HEK293T (cell line): ENCODE results near the gene MKI67.

Experiments
- CTCF ChIA-PET: fragments of 350-600 bp; formaldehyde crosslinking; extraction: SDS; loops from one replicate; lab custom pipeline; 2021; ENCODE audit warnings: antibody characterized with exemption, inconsistent platforms; lab: Yijun Ruan, JAX
- POLR2A ChIA-PET: fragments of 350-600 bp; formaldehyde crosslinking; extraction: SDS; loops from one replicate; lab custom pipeline; 2020; ENCODE audit warnings: antibody characterized with exemption, inconsistent platforms; lab: Yijun Ruan, JAX
- DNase-seq: peaks from one replicate; pipeline ENCODE4 v3.0.0; 2012; ENCODE audit warnings: mixed read lengths; ENCODE audit errors: extremely low spot score
- ARNT ChIP-seq: fragments of 450-650 bp; IDR thresholded peaks from 2 replicates; pipeline ENCODE4 v1.6.1; 2017; ENCODE audit warnings: mild to moderate bottlenecking
- BHLHE40 ChIP-seq: fragments of 450-650 bp; IDR thresholded peaks from 2 replicates; pipeline ENCODE4 v1.6.1; 2016; ENCODE audit warnings: mild to moderate bottlenecking, moderate library complexity, borderline replicate concordance
- CTBP1 ChIP-seq: fragments of 450-650 bp; IDR thresholded peaks from 2 replicates; pipeline ENCODE4 v1.6.1; 2016; ENCODE audit warnings: borderline replicate concordance
- ELF4 ChIP-seq: fragments of 450-650 bp; IDR thresholded peaks from 2 replicates; pipeline ENCODE4 v1.6.1; 2017; ENCODE audit warnings: antibody characterized with exemption
- FOXA1 ChIP-seq: fragments of 450-650 bp; IDR thresholded peaks from 2 replicates; pipeline ENCODE4 v1.6.1; 2016; ENCODE audit warnings: mild to moderate bottlenecking
- FOXK2 ChIP-seq: fragments of 450-650 bp; IDR thresholded peaks from 2 replicates; pipeline ENCODE4 v1.6.1; 2016; ENCODE audit warnings: mild to moderate bottlenecking
- FOXM1 ChIP-seq: fragments of 450-650 bp; IDR thresholded peaks from 2 replicates; pipeline ENCODE4 v1.6.1; 2017; ENCODE audit warnings: mild to moderate bottlenecking, borderline replicate concordance
- HDGF ChIP-seq: fragments of 450-650 bp; IDR thresholded peaks from 2 replicates; pipeline ENCODE4 v1.6.1; 2017; ENCODE audit warnings: antibody characterized with exemption, borderline replicate concordance
- L3MBTL2 ChIP-seq: fragments of 450-650 bp; conservative IDR thresholded peaks from 2 replicates; pipeline ENCODE4 v1.6.1; 2016; ENCODE audit warnings: mild to moderate bottlenecking
- LEF1 ChIP-seq: fragments of 450-650 bp; IDR thresholded peaks from 2 replicates; pipeline ENCODE4 v1.6.1; 2017; ENCODE audit warnings: mild to moderate bottlenecking, borderline replicate concordance
- NFRKB ChIP-seq: fragments of 450-650 bp; IDR thresholded peaks from 2 replicates; pipeline ENCODE4 v1.6.1; 2016; ENCODE audit warnings: mild to moderate bottlenecking, moderate library complexity
- PKNOX1 ChIP-seq: fragments of 450-650 bp; IDR thresholded peaks from 2 replicates; pipeline ENCODE4 v1.6.1; 2016
- SP1 ChIP-seq: fragments of 450-650 bp; IDR thresholded peaks from 2 replicates; pipeline ENCODE4 v1.6.1; 2017
- SUZ12 ChIP-seq: fragments of 450-650 bp; IDR thresholded peaks from 2 replicates; pipeline ENCODE4 v1.6.1; 2016; ENCODE audit warnings: mild to moderate bottlenecking
- TARDBP ChIP-seq: fragments of 450-650 bp; IDR thresholded peaks from 2 replicates; pipeline ENCODE4 v1.6.1; 2016
- ZNF384 ChIP-seq: fragments of 450-650 bp; IDR thresholded peaks from 2 replicates; pipeline ENCODE4 v1.6.1; 2016

Gene MKI67

GRCh38 chr10:128081720-128082119 lies 44.5 kb downstream of the MKI67 start:
- ChIA-PET CTCF (no interaction called here), POLR2A (no interaction called here)
- TF ChIP-seq L3MBTL2 (no peak), NFRKB (no peak), ELF4 (no peak), SP1 (no peak), FOXK2 (no peak), LEF1 (no peak), FOXM1 (no peak), SUZ12 (no peak), FOXA1 (no peak), ZNF384 (no peak)
- DNase-seq = no peak

- ChIA-PET POLR2A (no interaction called here), CTCF (no interaction called here)
- TF ChIP-seq ARNT (no peak), ELF4 (no peak), HDGF (no peak), BHLHE40 (no peak), L3MBTL2 (no peak), PKNOX1 (no peak), ZNF384 (no peak)
- no peak for DNase-seq
These were observed 45.0 kb downstream of the MKI67 start for GRCh38 chr10:128081222-128081621.

GRCh38 chr10:128080641-128081040 lies 45.6 kb downstream of the MKI67 start:
- ChIA-PET CTCF (no interaction called here), POLR2A (no interaction called here)
- no peak for DNase-seq

GRCh38 chr10:128080231-128080630 lies 46.0 kb downstream of the MKI67 start:
- CTCF ChIA-PET = no interaction called here
- no peak for DNase-seq
- POLR2A ChIA-PET = no interaction called here
- TF ChIP-seq SUZ12 (no peak), TARDBP (no peak), HDGF (no peak), CTBP1 (no peak)

More at GRCh38 chr10:128080641-128081040, 45.6 kb downstream of the MKI67 start:
- no peak for TF ChIP-seq CTBP1
- no peak for TF ChIP-seq SUZ12
- no peak for TF ChIP-seq ELF4
- TF ChIP-seq FOXM1 = no peak
- no peak for TF ChIP-seq LEF1
- no peak for TF ChIP-seq NFRKB

GRCh38 chr10:128078136-128078969 lies 47.9 kb downstream of the MKI67 start:
- TF ChIP-seq FOXK2 = no peak
- TF ChIP-seq FOXM1 = no peak
- no peak for TF ChIP-seq SP1
- no peak for TF ChIP-seq BHLHE40
- TF ChIP-seq ELF4 = no peak
- no peak for TF ChIP-seq CTBP1
- TF ChIP-seq NFRKB = no peak
- CTCF ChIA-PET = interaction anchor here (0.6 to 0.8 kb wide), 5 partner anchors 16 to 133 kb away, joined by 3 to 5 read pairs (median 3); partner anchors contain the start of gene MKI67
- POLR2A ChIA-PET = no interaction called here
- peak; percentile 80 for DNase-seq

- DNase-seq = no peak
- ChIA-PET CTCF (no interaction called here), POLR2A (no interaction called here)
- TF ChIP-seq HDGF = no peak
- TF ChIP-seq CTBP1 = no peak
- TF ChIP-seq ZNF384 = no peak
- no peak for TF ChIP-seq BHLHE40
- TF ChIP-seq SUZ12 = no peak
- no peak for TF ChIP-seq FOXA1
- TF ChIP-seq SP1 = no peak
- no peak for TF ChIP-seq NFRKB
These were observed 48.9 kb downstream of the MKI67 start for GRCh38 chr10:128077155-128077875.

- CTCF ChIA-PET = no interaction called here
- DNase-seq = no peak
- POLR2A ChIA-PET = no interaction called here
These were observed 51.6 kb downstream of the MKI67 start for GRCh38 chr10:128074589-128074988.

More at GRCh38 chr10:128074589-128074988, 51.6 kb downstream of the MKI67 start:
- TF ChIP-seq FOXK2 (no peak), NFRKB (no peak), SUZ12 (no peak), ARNT (no peak), PKNOX1 (no peak), LEF1 (no peak), ZNF384 (no peak), L3MBTL2 (no peak), FOXA1 (no peak)
